ENCODE data around the gene RPRML. TPM values are rescaled to one million over a fixed set of nuclear protein-coding genes. Genes with fewer than 3 reads are reported as not detected.

Gene RPRML
- total RNA-seq, 1 donor: not detected

- TF ChIP-seq, protein P1, sequence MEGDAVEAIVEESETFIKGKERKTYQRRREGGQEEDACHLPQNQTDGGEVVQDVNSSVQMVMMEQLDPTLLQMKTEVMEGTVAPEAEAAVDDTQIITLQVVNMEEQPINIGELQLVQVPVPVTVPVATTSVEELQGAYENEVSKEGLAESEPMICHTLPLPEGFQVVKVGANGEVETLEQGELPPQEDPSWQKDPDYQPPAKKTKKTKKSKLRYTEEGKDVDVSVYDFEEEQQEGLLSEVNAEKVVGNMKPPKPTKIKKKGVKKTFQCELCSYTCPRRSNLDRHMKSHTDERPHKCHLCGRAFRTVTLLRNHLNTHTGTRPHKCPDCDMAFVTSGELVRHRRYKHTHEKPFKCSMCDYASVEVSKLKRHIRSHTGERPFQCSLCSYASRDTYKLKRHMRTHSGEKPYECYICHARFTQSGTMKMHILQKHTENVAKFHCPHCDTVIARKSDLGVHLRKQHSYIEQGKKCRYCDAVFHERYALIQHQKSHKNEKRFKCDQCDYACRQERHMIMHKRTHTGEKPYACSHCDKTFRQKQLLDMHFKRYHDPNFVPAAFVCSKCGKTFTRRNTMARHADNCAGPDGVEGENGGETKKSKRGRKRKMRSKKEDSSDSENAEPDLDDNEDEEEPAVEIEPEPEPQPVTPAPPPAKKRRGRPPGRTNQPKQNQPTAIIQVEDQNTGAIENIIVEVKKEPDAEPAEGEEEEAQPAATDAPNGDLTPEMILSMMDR (IDR thresholded peaks at IDR 0.05; ENCODE audit: extremely low read depth, low read depth, low read length): no peak
- no peaks in the 10 kb centered on the region for H3K79me2 ChIP-seq (ENCODE audit: insufficient read depth, low read length)
- DNase-seq (ENCODE audit: insufficient read length, low spot score, missing footprints): no peak
- H3K36me3 ChIP-seq (ENCODE audit: insufficient read depth, low read length): no peaks in the 10 kb centered on the region
- no peak overlapping the region for H3K4me3 ChIP-seq (ENCODE audit: insufficient read depth, low read length)
- H3K4me2 ChIP-seq (ENCODE audit: insufficient read depth, low read length): no peak overlapping the region
- no peaks in the 10 kb centered on the region for H4K20me1 ChIP-seq (ENCODE audit: insufficient read depth, low read length)
- peaks cover 34% of the 10 kb centered on the region for H3K27me3 ChIP-seq (ENCODE audit: insufficient read depth, low read length)
- peaks cover 4% of the 10 kb centered on the region for H3K4me1 ChIP-seq (ENCODE audit: insufficient read depth, low read length)
- H3K27ac ChIP-seq (ENCODE audit: low read depth, low read length): no peak overlapping the region
- H2AFZ ChIP-seq (ENCODE audit: low read length): no peak overlapping the region
- no peaks in the 10 kb centered on the region for H3K9me3 ChIP-seq (ENCODE audit: low read depth, low read length)
Observed at GRCh38 chr17:46982577-46982976, 3.5 kb upstream of the RPRML start.

- no peak overlapping the region for H2AFZ ChIP-seq (ENCODE audit: low read length)
- H3K79me2 ChIP-seq (ENCODE audit: insufficient read depth, low read length): no peaks in the 10 kb centered on the region
- peaks cover 51% of the 10 kb centered on the region for H3K27me3 ChIP-seq (ENCODE audit: insufficient read depth, low read length)
- H3K4me2 ChIP-seq (ENCODE audit: insufficient read depth, low read length): peak overlapping the region; percentile 69
- DNase-seq (ENCODE audit: insufficient read length, low spot score, missing footprints): peak; percentile 71
- H3K36me3 ChIP-seq (ENCODE audit: insufficient read depth, low read length): no peaks in the 10 kb centered on the region
- TF ChIP-seq, protein P1 (IDR thresholded peaks at IDR 0.05; ENCODE audit: extremely low read depth, low read depth, low read length): no peak
- no peaks in the 10 kb centered on the region for H4K20me1 ChIP-seq (ENCODE audit: insufficient read depth, low read length)
- H3K9me3 ChIP-seq (ENCODE audit: low read depth, low read length): no peaks in the 10 kb centered on the region
- no peak overlapping the region for H3K27ac ChIP-seq (ENCODE audit: low read depth, low read length)
- H3K4me1 ChIP-seq (ENCODE audit: insufficient read depth, low read length): peaks cover 4% of the 10 kb centered on the region
- peak overlapping the region; percentile 58 for H3K4me3 ChIP-seq (ENCODE audit: insufficient read depth, low read length)
Observed at GRCh38 chr17:46978489-46979146, 435 bp downstream of the RPRML start.

DNA sequence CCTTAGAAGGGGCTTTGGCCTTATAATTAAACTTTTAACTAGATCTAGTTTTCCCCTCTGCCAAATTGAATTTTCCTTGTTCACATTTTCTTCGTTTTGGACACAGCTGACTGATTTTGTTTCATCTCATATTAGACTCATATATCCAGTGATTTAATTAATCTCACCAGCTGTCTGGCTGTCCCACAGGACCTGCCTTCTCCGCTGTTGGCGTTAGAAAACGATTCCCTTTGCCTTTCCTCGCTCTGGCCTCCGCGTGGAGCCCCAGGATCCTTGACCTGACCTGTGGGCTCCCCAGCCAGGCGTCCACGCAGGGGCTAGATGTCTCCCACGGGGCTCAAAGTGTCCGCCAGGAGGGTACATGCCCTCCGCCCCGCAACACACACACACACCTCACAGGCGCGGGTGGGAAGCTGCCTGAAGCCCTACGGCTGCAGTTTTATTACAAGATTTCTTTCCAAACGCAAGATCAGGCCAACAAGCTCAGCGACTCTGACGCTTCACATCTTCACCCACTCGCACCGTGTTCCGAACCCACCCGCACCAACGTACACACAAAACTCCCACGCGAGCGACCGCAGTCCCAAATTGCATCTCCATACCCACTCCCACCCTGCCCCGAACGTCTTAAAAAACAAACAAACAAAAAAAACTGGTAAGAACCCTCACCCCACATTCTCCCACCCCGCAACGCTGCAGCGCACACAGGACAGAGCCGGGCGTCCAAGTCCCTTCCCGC lies 1.1 kb downstream of the RPRML start:
- no peak overlapping the region for H2AFZ ChIP-seq (ENCODE audit: low read length)
- peak overlapping the region; percentile 58 for H3K4me3 ChIP-seq (ENCODE audit: insufficient read depth, low read length)

DNA sequence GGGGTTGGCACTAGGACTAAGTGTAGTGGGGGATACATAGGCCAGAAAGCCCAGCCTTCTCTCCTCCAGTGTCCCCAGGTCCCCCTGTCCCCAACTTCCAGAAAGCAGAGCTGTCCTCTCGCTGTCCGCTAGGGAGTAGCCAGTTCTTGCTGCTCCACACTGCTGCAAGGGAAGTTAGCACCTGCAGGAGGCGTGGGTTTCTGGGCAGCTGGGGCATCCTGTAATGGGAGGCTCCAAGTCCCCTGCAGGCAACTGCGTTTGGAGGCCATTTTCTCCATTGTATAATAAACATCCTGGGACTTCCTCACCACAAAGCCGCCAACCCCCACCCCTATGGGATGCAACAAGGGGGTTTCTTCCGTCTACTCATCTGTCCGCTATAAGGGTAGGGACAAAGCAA lies 1.7 kb downstream of the RPRML start:
- Histone ChIP-seq H3K27ac (ENCODE audit: low read depth, low read length) (no peak overlapping the region), H3K9me3 (ENCODE audit: low read depth, low read length) (no peaks in the 10 kb centered on the region), H3K27me3 (ENCODE audit: insufficient read depth, low read length) (peaks cover 48% of the 10 kb centered on the region), H3K4me1 (ENCODE audit: insufficient read depth, low read length) (peaks cover 4% of the 10 kb centered on the region), H4K20me1 (ENCODE audit: insufficient read depth, low read length) (no peaks in the 10 kb centered on the region), H3K4me3 (ENCODE audit: insufficient read depth, low read length) (no peak overlapping the region), H3K4me2 (ENCODE audit: insufficient read depth, low read length) (no peak overlapping the region), H2AFZ (ENCODE audit: low read length) (no peak overlapping the region), H3K36me3 (ENCODE audit: insufficient read depth, low read length) (no peaks in the 10 kb centered on the region), H3K79me2 (ENCODE audit: insufficient read depth, low read length) (no peaks in the 10 kb centered on the region)
- TF ChIP-seq, protein P1 (IDR thresholded peaks at IDR 0.05; ENCODE audit: extremely low read depth, low read depth, low read length): no peak
- DNase-seq (ENCODE audit: insufficient read length, low spot score, missing footprints): peak; percentile 56

More for the DNA sequence above, 1.1 kb downstream of the RPRML start:
- Histone ChIP-seq H4K20me1 (ENCODE audit: insufficient read depth, low read length) (no peaks in the 10 kb centered on the region), H3K4me1 (ENCODE audit: insufficient read depth, low read length) (peaks cover 4% of the 10 kb centered on the region), H3K4me2 (ENCODE audit: insufficient read depth, low read length) (peak overlapping the region; percentile 69), H3K79me2 (ENCODE audit: insufficient read depth, low read length) (no peaks in the 10 kb centered on the region), H3K36me3 (ENCODE audit: insufficient read depth, low read length) (no peaks in the 10 kb centered on the region), H3K9me3 (ENCODE audit: low read depth, low read length) (no peaks in the 10 kb centered on the region), H3K27ac (ENCODE audit: low read depth, low read length) (no peak overlapping the region), H3K27me3 (ENCODE audit: insufficient read depth, low read length) (peaks cover 51% of the 10 kb centered on the region)
- DNase-seq (ENCODE audit: insufficient read length, low spot score, missing footprints): no peak
- TF ChIP-seq, protein P1 (IDR thresholded peaks at IDR 0.05; ENCODE audit: extremely low read depth, low read depth, low read length): no peak

Data from osteoblast (primary cell).